Measurements from ENCODE around the gene KDELR3.

The KDELR3 gene

DNA sequence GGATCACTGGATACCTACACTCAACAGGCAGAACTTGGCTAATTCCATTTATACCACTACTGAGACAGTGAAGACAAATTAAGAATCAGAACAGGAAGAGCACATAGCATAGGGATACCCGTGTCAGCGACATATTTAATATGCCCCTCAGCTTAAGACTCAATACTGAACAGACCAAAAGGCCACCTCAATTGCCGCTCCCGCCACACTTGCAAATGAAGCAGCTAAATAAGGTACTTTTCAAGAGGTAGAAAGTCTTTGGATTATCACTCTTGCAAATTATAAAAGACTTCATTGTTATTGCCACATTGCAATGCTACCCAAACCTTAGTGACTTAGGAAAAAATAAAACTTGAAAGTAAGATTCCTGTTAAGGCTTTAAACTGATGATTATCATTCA lies 35.1 kb downstream of the KDELR3 start:
- TF ChIP-seq, protein P1, sequence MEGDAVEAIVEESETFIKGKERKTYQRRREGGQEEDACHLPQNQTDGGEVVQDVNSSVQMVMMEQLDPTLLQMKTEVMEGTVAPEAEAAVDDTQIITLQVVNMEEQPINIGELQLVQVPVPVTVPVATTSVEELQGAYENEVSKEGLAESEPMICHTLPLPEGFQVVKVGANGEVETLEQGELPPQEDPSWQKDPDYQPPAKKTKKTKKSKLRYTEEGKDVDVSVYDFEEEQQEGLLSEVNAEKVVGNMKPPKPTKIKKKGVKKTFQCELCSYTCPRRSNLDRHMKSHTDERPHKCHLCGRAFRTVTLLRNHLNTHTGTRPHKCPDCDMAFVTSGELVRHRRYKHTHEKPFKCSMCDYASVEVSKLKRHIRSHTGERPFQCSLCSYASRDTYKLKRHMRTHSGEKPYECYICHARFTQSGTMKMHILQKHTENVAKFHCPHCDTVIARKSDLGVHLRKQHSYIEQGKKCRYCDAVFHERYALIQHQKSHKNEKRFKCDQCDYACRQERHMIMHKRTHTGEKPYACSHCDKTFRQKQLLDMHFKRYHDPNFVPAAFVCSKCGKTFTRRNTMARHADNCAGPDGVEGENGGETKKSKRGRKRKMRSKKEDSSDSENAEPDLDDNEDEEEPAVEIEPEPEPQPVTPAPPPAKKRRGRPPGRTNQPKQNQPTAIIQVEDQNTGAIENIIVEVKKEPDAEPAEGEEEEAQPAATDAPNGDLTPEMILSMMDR (conservative IDR thresholded peaks at IDR 0.05; ENCODE audit: low read depth, low read length): no peak
- H3K4me3 ChIP-seq (ENCODE audit: low read length): peak overlapping the region; percentile 96
- no peak for DNase-seq (ENCODE audit: low read depth)

GRCh38 chr22:38504731-38505540 lies 37.0 kb downstream of the KDELR3 start:
- H3K4me3 ChIP-seq (ENCODE audit: low read length): peak overlapping the region; percentile 96
- TF ChIP-seq, protein P1 (conservative IDR thresholded peaks at IDR 0.05; ENCODE audit: low read depth, low read length): no peak
- DNase-seq (ENCODE audit: low read depth): no peak

DNA sequence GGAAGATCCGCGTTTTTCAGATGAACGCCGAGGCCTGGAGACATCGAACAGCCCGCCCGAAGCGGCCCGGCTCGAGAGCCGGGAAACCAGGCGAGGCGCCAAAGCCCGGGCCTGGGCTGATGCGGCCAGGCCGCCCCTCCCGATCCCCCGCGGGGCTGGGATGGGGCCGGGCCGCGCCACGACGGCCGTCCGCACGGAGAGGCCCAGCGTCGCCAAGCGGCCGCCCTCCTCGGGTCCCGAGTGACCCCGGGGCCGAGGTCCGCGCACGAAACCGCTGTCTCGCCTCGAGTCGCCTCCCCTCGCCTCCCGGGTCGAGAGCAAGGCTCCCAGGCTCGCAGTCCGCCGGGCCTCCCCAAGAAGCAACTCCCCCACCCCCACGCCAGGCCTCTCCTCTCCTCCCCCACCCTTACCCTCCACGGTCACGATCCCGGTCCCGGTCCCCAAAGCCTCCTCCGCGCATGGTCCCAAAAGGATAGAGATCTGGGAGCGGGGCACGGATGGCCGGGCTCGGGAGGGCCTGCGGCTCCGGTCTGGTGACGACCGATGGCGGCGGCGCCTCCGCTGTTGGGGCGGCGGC lies 37.7 kb downstream of the KDELR3 start:
- no peak for DNase-seq (ENCODE audit: low read depth)
- TF ChIP-seq, protein P1 (conservative IDR thresholded peaks at IDR 0.05; ENCODE audit: low read depth, low read length): no peak
- peak overlapping the region; percentile 96 for H3K4me3 ChIP-seq (ENCODE audit: low read length)

DNA sequence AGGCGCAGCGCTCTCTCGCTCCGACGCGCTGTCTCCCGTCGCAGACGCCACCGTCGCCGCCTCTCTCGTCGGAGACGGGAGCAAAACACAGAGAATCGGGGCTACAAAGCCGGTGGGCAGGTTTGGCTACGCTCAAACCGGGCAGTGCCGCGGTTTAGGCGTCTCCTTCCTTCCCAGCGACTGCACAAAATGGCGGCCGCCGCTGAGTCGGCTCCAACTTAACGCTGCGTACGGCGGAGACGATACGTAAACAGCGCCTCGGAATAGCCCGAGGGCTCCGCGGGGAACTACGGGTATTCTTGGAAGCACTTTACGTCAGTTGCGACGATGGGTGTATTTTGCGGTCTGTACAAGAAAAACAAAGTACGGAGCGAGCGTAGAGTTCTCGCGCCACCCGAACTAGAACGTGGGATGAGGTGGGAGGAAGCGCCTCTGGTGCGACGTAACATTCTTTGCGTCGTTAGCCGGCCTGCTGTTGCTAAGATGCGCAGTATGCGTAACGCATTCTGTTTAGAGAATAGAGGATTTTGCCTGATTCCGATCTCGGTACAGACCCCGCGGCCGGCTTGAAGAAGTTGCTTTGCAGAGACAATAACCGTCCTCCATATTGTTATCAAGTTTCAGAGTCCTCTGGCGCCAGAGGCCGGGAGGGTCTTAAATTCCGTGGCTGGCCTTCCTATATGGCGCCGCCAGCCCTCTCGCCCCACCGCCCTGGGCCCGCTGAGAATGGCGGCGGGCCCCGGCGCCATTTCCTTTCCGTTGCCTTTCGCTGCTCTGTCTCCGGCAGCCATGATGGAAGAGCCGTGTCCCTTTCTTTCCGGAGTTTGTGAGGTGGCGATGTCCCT lies 38.4 kb downstream of the KDELR3 start, which contains the start of gene DDX17:
Gene DDX17 (minus strand): TSS at position 194 of the 845 bp plus-strand sequence.
- DNase-seq (ENCODE audit: low read depth): peak; percentile 80
- H3K4me3 ChIP-seq (ENCODE audit: low read length): peak within 1 kb of the TSS; percentile 96
- TF ChIP-seq, protein P1 (conservative IDR thresholded peaks at IDR 0.05; ENCODE audit: low read depth, low read length): no peak

- TF ChIP-seq, protein P1 (conservative IDR thresholded peaks at IDR 0.05; ENCODE audit: low read depth, low read length): no peak
- H3K4me3 ChIP-seq (ENCODE audit: low read length): no peak overlapping the region
- no peak for DNase-seq (ENCODE audit: low read depth)
These were observed 42.6 kb downstream of the KDELR3 start for GRCh38 chr22:38510416-38510970.

- no peak overlapping the region for H3K4me3 ChIP-seq (ENCODE audit: low read length)
- TF ChIP-seq, protein P1 (conservative IDR thresholded peaks at IDR 0.05; ENCODE audit: low read depth, low read length): no peak
- DNase-seq (ENCODE audit: low read depth): no peak
These were observed 45.2 kb downstream of the KDELR3 start for GRCh38 chr22:38513063-38513462.
